Effector memory CD4-positive, alpha-beta T cell (primary cell): ENCODE measurements around the gene LRRC45.
A peak's percentile ranks its signal among the peaks of the same experiment; 100 is the strongest.

Source experiments
- DNase-seq, 3 donors: peaks; one replicate each; pipeline ENCODE4 v3.0.0-alpha.2; 2020
- H3K27ac ChIP-seq: 2 replicates; pipeline ENCODE4 v1.7.0; 2013; ENCODE audit warnings: mild to moderate bottlenecking, low read length, moderate library complexity; ENCODE audit not compliant: insufficient read depth, poor library complexity, severe bottlenecking
- H3K27me3 ChIP-seq: replicated peaks from 2 replicates; pipeline ENCODE4 v1.7.0; 2013; ENCODE audit warnings: mild to moderate bottlenecking, low read length; ENCODE audit not compliant: insufficient read depth, control insufficient read depth, poor library complexity, severe bottlenecking
- H3K36me3 ChIP-seq: 2 replicates; pipeline ENCODE4 v1.7.0; 2013; ENCODE audit warnings: mild to moderate bottlenecking, low read length, moderate library complexity; ENCODE audit not compliant: control insufficient read depth, insufficient read depth
- H3K4me1 ChIP-seq: 2 replicates; pipeline ENCODE4 v1.7.0; 2013; ENCODE audit warnings: low read length, mild to moderate bottlenecking; ENCODE audit not compliant: control insufficient read depth, insufficient read depth, poor library complexity, severe bottlenecking
- H3K4me3 ChIP-seq: 2 replicates; pipeline ENCODE4 v1.7.0; 2013; ENCODE audit warnings: low read length, low read depth, mild to moderate bottlenecking; ENCODE audit not compliant: insufficient read depth, poor library complexity, severe bottlenecking
- H3K9me3 ChIP-seq: 2 replicates; pipeline ENCODE4 v1.7.0; 2013; ENCODE audit warnings: mild to moderate bottlenecking, low read length, moderate library complexity; ENCODE audit not compliant: control insufficient read depth

The LRRC45 gene

GRCh38 chr17:82045936-82046484, 22.9 kb downstream of the LRRC45 start:
- no peak for DNase-seq
- H3K4me1 ChIP-seq = peaks cover 9% of the 10 kb centered on the region

GRCh38 chr17:82046903-82047302, 23.8 kb downstream of the LRRC45 start:
- no peak overlapping the region for H3K27ac ChIP-seq
- H3K9me3 ChIP-seq = no peaks in the 10 kb centered on the region
- no peaks in the 10 kb centered on the region for H3K27me3 ChIP-seq
- peaks cover 4% of the 10 kb centered on the region for H3K36me3 ChIP-seq
- peaks cover 9% of the 10 kb centered on the region for H3K4me1 ChIP-seq
- H3K4me3 ChIP-seq = no peak overlapping the region
- no peak for DNase-seq

More at GRCh38 chr17:82045936-82046484, 22.9 kb downstream of the LRRC45 start:
- Histone ChIP-seq H3K27ac (no peak overlapping the region), H3K36me3 (peaks cover 4% of the 10 kb centered on the region), H3K27me3 (no peaks in the 10 kb centered on the region), H3K9me3 (no peaks in the 10 kb centered on the region), H3K4me3 (no peak overlapping the region)

GRCh38 chr17:82047379-82047778, 24.3 kb downstream of the LRRC45 start:
- no peak for DNase-seq
- peaks cover 4% of the 10 kb centered on the region for H3K36me3 ChIP-seq
- no peak overlapping the region for H3K27ac ChIP-seq
- peaks cover 12% of the 10 kb centered on the region for H3K4me1 ChIP-seq
- no peak overlapping the region for H3K4me3 ChIP-seq
- no peaks in the 10 kb centered on the region for H3K27me3 ChIP-seq
- no peaks in the 10 kb centered on the region for H3K9me3 ChIP-seq

- Histone ChIP-seq H3K4me1 (peaks cover 18% of the 10 kb centered on the region), H3K36me3 (peaks cover 4% of the 10 kb centered on the region)
- DNase-seq = no peak
Measured at GRCh38 chr17:82047914-82048570, 24.9 kb downstream of the LRRC45 start.

GRCh38 chr17:82048571-82048971, 25.5 kb downstream of the LRRC45 start:
- Histone ChIP-seq H3K27ac (no peak overlapping the region), H3K27me3 (no peaks in the 10 kb centered on the region), H3K4me1 (peaks cover 23% of the 10 kb centered on the region), H3K36me3 (peaks cover 6% of the 10 kb centered on the region), H3K4me3 (no peak overlapping the region), H3K9me3 (no peaks in the 10 kb centered on the region)
- no peak for DNase-seq

More at GRCh38 chr17:82047914-82048570, 24.9 kb downstream of the LRRC45 start:
- Histone ChIP-seq H3K27me3 (no peaks in the 10 kb centered on the region), H3K4me3 (no peak overlapping the region), H3K27ac (no peak overlapping the region), H3K9me3 (no peaks in the 10 kb centered on the region)

- H3K4me3 ChIP-seq = no peak overlapping the region
- peaks cover 25% of the 10 kb centered on the region for H3K4me1 ChIP-seq
- no peak overlapping the region for H3K27ac ChIP-seq
- no peaks in the 10 kb centered on the region for H3K27me3 ChIP-seq
- DNase-seq = no peak
- H3K9me3 ChIP-seq = no peaks in the 10 kb centered on the region
- H3K36me3 ChIP-seq = peaks cover 11% of the 10 kb centered on the region
Measured at GRCh38 chr17:82049106-82049505, 26.0 kb downstream of the LRRC45 start.

- H3K27ac ChIP-seq = no peak overlapping the region
- H3K4me3 ChIP-seq = no peak overlapping the region
- H3K4me1 ChIP-seq = peaks cover 25% of the 10 kb centered on the region
Measured at GRCh38 chr17:82049521-82049971, 26.4 kb downstream of the LRRC45 start.

GRCh38 chr17:82050152-82050760, 27.2 kb downstream of the LRRC45 start:
- no peak for DNase-seq
- Histone ChIP-seq H3K9me3 (no peaks in the 10 kb centered on the region), H3K4me1 (peaks cover 25% of the 10 kb centered on the region), H3K27me3 (no peaks in the 10 kb centered on the region), H3K4me3 (peak overlapping the region; percentile 50), H3K36me3 (peaks cover 23% of the 10 kb centered on the region), H3K27ac (no peak overlapping the region)

More at GRCh38 chr17:82049521-82049971, 26.4 kb downstream of the LRRC45 start:
- Histone ChIP-seq H3K27me3 (no peaks in the 10 kb centered on the region), H3K36me3 (peaks cover 16% of the 10 kb centered on the region), H3K9me3 (no peaks in the 10 kb centered on the region)
- DNase-seq = no peak

GRCh38 chr17:82050761-82051641, 27.9 kb downstream of the LRRC45 start:
- H3K27me3 ChIP-seq = no peaks in the 10 kb centered on the region
- no peaks in the 10 kb centered on the region for H3K9me3 ChIP-seq
- no peak for DNase-seq
- peak overlapping the region; percentile 50 for H3K4me3 ChIP-seq
- H3K36me3 ChIP-seq = peaks cover 26% of the 10 kb centered on the region
- peaks cover 25% of the 10 kb centered on the region for H3K4me1 ChIP-seq
- H3K27ac ChIP-seq = no peak overlapping the region
